GM12873 (cell line): ENCODE measurements around the gene PADI6.

Experiments
- CTCF ChIP-seq: IDR thresholded peaks from 2 replicates; pipeline ENCODE4 v1.5.1; 2012; ENCODE audit warnings: low read depth, mild to moderate bottlenecking, moderate library complexity, low read length, control low read depth; ENCODE audit not compliant: insufficient read depth; ENCODE audit errors: missing control alignments

Gene PADI6

GRCh38 chr1:17359808-17360207 is 12.2 kb upstream of the PADI6 start:
- no peak for TF ChIP-seq CTCF

- no peak for TF ChIP-seq CTCF
Measured at GRCh38 chr1:17360272-17360956, 11.6 kb upstream of the PADI6 start.

- TF ChIP-seq CTCF = no peak
Measured at GRCh38 chr1:17361687-17362086, 10.3 kb upstream of the PADI6 start.

DNA sequence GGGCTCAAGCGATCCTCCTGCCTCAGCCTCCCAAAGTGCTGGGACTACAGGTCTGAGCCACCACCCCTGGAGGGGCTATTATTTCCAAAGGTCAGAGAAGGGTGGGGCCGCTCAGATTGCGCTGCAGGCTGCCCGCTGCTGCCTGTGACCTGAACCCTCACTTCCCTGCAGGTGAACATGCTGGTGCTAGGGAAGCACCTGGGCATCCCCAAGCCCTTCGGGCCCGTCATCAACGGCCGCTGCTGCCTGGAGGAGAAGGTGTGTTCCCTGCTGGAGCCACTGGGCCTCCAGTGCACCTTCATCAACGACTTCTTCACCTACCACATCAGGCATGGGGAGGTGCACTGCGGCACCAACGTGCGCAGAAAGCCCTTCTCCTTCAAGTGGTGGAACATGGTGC is 8.6 kb upstream of the PADI6 start:
- no peak for TF ChIP-seq CTCF

GRCh38 chr1:17363771-17364170 is 8.2 kb upstream of the PADI6 start:
- TF ChIP-seq CTCF = no peak

GRCh38 chr1:17365293-17365692 is 6.7 kb upstream of the PADI6 start:
- no peak for TF ChIP-seq CTCF

GRCh38 chr1:17369466-17369865 is 2.5 kb upstream of the PADI6 start:
- no peak for TF ChIP-seq CTCF
